ENCODE measurements around the gene SPSB1.

- TF ChIP-seq EP300 (conservative IDR thresholded peaks at IDR 0.05; ENCODE audit: poor library complexity, severe bottlenecking) (no peak), CTCF (IDR thresholded peaks at IDR 0.05; ENCODE audit: poor library complexity, severe bottlenecking) (no peak), REST (IDR thresholded peaks at IDR 0.05; ENCODE audit: borderline replicate concordance) (no peak), POLR2AphosphoS5 (IDR thresholded peaks at IDR 0.05) (no peak), EZH2 (IDR thresholded peaks at IDR 0.05; ENCODE audit: borderline replicate concordance, insufficient read depth, low read length, poor library complexity, severe bottlenecking) (no peak), TAF1 (IDR thresholded peaks at IDR 0.05; ENCODE audit: low read depth) (no peak), RAD21 (conservative IDR thresholded peaks at IDR 0.05) (no peak), SMC3 (conservative IDR thresholded peaks at IDR 0.05; ENCODE audit: poor library complexity) (no peak)
These were observed 113.4 kb downstream of the SPSB1 start for GRCh38 chr1:9406111-9406510.

Measured in neural cell (in vitro differentiated cells).